GM13977 (cell line): ENCODE measurements around the gene FANCD2.
"Not testable (repeated sequence)": the region's sequence is repeated elsewhere in the genome, so short reads cannot be mapped to it uniquely, and the experiment has no call there.

Experiments used
- DNase-seq: peaks from one replicate; pipeline ENCODE4 v3.0.0; 2012; ENCODE audit warnings: low spot score
- in situ Hi-C: fragments of 300-500 bp; cut with MboI; formaldehyde crosslinking; loops from one replicate; pipeline ENCODE4 v1.12.0; 2022; ENCODE audit warnings: low sequenced_read_pairs, low pct_unique_long_range_greater_than_20kb, mixed read lengths, inconsistent platforms; ENCODE audit not compliant: unreplicated experiment
- TF ChIP-seq, protein P1 (sequence below): IDR thresholded peaks from 2 replicates; pipeline ENCODE4 v1.5.1; 2012; ENCODE audit warnings: mild to moderate bottlenecking, control low read depth; ENCODE audit not compliant: insufficient read depth; ENCODE audit errors: extremely low read depth, missing control alignments

Gene FANCD2

DNA sequence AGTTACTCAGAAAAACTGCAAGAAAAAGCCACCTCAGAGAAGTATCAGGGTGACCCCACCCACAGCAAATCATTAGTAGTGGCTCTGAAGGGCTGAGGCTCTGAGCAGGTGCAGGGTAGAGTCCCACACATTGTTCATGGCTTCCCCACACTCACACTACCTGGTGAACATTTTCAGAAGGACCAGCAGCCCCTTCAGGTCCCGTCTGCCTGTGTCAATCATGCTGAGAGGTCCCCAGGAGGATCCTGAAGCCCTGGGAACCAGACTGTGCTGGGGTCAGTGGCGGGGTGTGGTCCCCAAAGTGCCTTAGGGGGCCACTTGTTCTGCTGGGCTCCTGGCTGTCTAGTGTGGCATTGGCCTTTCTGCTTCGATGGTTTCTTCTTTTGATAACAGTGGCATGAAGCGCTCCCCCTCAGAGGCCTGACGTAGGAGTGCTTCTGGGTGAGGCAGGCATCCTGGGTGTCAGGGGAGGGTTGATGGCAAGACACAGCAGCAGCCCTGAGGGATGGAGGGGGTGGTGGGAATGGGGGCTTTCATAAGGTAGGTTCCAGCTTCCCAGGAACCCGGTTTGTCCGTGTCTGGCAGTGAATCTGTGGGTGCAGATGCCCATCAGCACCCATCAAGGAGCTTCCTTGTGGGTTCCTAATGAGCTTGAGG is 19.0 kb upstream of the FANCD2 start:
- in situ Hi-C loops = no loop called here
- no peak for DNase-seq
- TF ChIP-seq, protein P1, sequence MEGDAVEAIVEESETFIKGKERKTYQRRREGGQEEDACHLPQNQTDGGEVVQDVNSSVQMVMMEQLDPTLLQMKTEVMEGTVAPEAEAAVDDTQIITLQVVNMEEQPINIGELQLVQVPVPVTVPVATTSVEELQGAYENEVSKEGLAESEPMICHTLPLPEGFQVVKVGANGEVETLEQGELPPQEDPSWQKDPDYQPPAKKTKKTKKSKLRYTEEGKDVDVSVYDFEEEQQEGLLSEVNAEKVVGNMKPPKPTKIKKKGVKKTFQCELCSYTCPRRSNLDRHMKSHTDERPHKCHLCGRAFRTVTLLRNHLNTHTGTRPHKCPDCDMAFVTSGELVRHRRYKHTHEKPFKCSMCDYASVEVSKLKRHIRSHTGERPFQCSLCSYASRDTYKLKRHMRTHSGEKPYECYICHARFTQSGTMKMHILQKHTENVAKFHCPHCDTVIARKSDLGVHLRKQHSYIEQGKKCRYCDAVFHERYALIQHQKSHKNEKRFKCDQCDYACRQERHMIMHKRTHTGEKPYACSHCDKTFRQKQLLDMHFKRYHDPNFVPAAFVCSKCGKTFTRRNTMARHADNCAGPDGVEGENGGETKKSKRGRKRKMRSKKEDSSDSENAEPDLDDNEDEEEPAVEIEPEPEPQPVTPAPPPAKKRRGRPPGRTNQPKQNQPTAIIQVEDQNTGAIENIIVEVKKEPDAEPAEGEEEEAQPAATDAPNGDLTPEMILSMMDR = no peak

DNA sequence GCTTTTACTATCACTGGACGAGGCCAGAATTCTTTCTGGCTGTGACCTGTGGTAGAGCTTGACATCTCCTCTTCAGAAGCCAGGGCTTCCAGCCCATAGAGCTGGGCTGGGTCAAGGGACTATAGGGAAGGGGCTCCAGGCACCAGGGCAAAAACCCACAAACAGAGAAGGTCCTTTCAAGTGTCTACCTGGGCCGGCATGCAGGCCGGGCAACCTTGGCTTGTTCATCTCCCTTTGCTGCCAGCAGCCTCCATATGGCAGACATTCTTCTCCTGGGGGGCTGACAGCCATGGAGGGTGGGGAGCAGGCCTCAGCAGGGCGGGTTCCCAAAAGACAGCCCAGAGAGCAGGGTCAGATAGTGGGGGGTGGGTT is 18.0 kb upstream of the FANCD2 start:
- in situ Hi-C loops, DNase-seq: not testable (repeated sequence)

DNA sequence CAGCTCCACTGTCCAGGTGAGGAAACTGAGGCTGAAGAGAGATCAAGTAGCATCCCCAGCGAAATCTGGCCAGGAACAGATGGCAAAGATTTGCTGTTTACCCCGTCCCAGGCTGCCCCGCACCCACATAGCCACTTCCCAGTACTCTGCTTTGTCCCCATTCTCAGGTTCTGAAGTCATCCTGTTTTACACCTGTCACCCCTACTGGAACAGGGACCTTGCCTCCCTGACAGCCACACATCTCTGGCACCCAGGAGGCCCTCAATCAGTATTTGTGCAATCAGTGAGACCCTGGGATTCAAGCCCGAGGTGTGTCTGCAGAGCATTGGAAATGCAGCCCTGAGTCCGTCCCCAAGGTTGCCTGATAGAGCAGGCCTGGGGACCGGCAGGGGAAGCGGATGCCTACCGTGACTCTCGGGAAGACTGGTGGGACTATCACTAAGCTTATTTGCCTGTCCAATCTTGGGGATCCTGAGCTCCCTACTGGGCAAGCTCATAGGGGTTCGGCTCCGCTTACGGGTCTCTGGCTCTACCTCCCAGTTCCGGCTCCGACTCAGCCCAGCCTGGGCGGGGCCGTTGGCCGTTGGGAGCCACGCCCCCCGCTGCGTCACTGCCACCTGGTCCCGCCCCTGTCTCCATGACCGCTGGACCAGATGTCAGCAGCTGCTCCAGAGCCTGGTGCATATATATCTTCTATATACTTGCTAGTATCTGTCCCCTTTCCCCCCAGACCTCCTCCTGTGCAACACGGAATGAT is 17.5 kb upstream of the FANCD2 start:
- in situ Hi-C loops = no loop called here
- peak; percentile 87 for DNase-seq
- TF ChIP-seq, protein P1 = no peak

DNA sequence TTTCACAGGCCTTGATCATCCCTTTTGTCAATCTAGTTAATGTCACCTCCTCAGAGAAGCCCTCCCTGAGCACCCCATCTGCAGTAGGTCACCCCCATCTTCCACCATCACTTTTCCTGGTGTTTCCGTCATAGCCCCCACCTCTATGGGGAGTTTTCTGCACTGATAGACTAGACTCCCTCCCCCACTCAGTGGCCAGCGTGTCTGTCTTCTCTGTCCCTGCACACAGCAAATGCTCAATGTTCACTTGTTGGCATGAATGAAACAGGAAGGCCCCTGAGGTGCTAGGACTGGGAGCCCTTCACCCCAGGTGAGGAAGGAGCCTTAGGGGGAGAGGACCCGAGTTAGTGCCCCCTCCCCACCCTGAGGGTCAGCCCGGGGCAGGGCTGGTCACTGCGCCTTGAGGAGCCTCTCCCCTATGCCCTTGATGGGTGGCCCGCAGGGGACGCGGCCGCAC is 15.8 kb upstream of the FANCD2 start:
- DNase-seq = no peak
- in situ Hi-C loops = no loop called here
- TF ChIP-seq, protein P1 = no peak

DNA sequence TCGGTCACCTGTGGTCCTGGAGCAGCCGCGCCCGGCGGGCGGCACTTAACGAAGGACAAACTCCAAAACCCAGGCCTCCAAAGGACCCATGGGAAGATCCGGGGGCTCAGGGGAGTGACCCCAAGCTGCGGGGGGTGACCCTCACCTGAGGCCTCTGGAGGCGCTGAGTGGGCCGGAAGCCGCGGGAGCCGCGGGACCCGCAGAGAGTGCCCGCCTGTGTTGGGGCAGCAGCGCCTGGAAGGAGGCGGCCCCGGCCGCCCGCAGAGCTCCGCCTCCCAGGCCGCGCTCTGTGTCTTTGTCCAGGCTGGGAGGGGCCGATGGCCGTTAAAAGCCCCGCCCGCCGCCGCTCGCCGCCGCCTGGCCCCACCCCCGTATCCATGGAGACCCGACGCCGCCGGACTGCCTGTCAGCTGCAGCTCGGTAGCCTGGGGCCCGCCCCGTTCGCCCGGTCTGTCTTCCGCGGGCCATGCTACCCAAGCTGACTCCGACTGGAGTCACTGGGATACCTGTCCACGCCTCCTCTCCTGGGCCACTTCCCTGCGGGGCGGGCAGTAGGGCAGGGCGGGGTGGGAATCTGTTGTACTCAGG is 15.3 kb upstream of the FANCD2 start:
- in situ Hi-C loops = no loop called here
- TF ChIP-seq, protein P1 = no peak
- DNase-seq = peak; percentile 97

DNA sequence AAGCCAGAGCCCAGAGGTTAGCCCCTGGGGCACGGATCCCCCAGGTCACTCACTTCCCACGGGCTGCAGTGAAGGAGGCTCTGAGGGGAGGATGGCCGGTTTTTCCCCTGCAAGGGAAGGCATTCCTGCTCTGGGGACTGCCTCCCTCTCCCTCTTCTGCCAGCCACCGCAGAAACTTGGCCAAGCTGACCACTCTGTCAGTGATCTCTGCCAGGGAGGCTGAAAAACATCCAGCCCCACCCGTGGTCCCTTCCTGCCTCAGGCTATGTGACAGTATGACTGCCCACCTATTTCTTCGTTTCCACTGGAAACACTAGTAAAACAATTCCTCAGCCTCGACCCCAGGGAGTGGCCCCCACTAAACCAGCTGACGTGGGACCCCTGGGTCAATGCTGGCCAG is 14.6 kb upstream of the FANCD2 start:
- in situ Hi-C loops = no loop called here
- TF ChIP-seq, protein P1 = no peak
- DNase-seq = no peak

DNA sequence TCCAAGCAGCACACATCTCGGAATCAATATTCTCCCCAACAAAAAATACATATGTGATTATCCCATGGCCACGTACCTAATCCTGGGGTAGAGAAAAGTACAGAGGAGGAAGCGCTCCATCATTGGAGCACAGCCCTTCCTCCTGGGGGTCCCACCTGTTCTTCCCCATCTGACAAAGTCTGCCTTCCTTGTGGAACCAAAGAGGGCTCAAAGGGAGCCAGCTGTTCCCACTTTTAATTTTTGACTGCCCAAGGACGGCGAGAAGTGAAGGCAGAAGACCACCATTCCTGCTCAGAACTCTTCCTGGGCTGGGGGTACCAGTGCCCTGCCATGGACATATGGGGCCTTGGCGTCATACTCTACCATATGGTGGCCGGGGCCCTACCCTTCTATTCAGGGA is 14.1 kb upstream of the FANCD2 start:
- in situ Hi-C loops = no loop called here
- no peak for DNase-seq
- TF ChIP-seq, protein P1 = no peak
